ENCODE results near the gene MBNL2.
"Not testable (repeated sequence)": the region's sequence is repeated elsewhere in the genome, so short reads cannot be mapped to it uniquely, and the experiment has no call there.

The MBNL2 gene, protein sequence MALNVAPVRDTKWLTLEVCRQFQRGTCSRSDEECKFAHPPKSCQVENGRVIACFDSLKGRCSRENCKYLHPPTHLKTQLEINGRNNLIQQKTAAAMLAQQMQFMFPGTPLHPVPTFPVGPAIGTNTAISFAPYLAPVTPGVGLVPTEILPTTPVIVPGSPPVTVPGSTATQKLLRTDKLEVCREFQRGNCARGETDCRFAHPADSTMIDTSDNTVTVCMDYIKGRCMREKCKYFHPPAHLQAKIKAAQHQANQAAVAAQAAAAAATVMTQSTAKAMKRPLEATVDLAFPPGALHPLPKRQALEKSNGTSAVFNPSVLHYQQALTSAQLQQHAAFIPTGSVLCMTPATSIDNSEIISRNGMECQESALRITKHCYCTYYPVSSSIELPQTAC

DNA sequence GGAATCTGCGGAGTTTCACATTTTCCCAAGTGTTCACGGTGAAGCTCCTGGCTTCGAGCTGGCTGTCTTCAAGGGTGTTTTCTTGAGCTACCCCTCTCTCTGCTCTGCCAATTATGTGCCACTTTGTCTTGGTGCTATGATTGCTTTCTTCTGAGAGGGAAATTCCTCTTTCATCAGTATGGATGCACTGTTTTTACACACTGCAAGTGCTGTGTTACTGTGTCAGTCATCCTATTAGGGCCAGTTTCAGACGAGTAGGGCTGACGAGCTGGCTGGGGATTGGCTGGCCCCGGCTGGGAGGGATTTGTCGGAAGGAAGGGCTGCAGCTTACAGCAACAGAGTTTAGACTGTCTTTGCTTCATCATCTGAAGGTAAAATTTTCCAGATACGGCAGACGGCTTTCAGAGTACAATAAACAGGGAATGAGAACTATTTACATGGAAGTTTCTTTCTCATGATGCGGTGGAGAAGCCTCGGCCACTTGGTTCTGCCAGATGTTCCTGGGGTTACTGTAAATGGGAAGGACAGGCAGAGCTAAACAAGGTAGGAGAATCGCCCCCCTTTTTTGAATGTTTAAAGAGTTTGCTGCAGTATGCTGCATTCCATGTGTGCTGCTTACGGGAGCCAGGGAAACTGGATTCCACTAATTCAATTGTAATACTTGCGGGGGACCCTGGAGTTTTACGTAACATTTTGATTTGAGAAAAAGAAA is at the start of gene MBNL2:
Gene MBNL2 (plus strand): TSS at position 345 of the 712 bp plus-strand sequence. CDS start 53,903 bp downstream, outside the sequence.
- peak; percentile 75 to 77 for DNase-seq (ENCODE audit: low read depth in 2 of 2)

DNA sequence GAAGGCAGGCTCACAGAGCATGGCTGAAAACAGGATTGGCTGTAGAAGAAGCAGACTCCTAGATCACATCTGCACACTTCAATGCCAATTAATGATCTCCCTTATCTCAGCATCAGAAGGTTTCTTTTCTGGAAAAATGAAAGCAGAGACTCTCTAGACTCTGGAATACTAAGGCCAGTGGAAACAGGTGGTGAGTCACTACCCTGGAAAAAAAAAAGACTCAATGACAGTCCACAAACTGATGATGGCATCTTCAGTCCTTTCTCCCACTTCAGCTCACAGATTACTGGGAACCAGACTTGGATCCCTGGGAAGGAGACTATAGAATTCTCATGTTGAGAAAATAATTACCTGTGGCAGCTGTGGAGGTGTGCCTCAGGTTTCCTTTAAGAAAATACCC is 47.5 kb upstream of the MBNL2 start:
- DNase-seq (ENCODE audit: low read depth in 2 of 2) = no peak

DNA sequence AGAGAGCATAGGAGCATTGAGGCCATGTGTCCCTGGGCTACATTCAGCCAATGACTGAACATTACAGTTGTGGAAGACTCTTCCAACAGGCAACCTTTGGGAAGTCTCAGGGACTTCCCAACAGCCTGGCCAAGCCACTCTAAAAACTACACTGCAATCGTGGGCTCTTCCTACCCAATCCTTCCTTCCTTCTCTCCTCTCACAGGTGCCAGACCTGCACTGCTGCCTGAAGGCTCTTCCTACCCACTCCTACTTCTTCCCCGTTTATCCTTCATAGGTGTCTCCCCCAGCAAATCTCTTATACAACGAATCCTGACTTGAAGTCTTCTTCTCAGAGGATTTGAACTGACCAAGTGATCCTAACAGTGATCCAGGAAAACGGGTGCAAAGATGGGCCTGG is 47.1 kb upstream of the MBNL2 start:
- DNase-seq (ENCODE audit: low read depth in 2 of 2) = no peak

DNA sequence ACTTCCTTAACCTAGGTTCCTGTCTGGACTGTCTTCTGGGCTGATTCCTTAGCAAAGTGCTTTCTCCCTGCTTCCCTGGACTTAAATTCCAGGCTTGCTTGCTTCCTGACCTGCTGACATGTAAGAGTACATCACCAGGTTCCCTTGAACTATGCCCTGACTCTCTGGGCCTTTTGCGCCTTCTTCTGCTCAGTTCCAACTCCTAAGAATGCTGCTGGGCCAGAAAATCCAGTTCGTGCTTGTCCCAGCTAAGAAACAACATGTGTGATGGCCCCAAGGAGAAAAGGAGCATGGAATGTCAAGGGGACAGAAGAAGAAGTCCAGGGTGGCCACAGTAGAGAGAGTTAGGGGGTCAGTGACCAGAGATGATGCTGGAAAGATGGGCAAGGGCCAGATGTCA is 42.6 kb upstream of the MBNL2 start:
- DNase-seq (ENCODE audit: low read depth in 2 of 2) = no peak

DNA sequence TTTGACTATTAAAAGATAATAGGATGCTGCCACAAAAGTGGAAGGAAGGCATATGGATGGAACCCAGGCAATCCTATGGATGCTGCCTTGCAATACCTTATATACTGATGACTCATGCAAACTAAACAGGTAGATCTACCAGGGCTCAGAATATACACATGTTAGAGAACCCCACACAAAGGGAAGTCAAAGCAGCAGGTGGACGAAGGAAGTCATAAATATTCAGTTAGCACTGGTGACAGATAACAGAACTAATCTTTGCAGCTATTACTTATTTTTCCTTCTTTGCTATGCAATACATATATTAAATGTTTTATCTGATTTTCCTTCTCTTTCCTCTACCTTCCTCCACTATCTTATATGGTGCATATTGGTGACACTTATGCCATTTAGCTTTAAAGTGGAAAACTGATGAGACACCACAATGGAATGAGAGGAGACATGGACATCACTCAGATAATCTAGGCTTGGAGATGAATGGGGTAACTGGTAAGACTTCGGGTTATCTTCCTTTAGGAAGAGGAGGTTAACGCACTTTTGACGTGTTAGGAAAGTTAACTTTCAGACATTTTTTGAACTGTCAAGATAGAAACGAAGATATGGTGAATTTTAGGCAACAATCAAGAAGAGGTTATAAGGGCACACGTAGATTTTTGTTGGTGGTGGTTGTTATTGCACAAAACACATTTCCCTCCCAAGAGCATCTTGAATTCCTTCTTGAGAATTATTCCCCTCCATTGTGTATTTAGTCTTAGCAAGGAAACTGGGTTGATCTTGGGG is 39.8 kb upstream of the MBNL2 start:
- DNase-seq (ENCODE audit: low read depth in 2 of 2) = no peak

DNA sequence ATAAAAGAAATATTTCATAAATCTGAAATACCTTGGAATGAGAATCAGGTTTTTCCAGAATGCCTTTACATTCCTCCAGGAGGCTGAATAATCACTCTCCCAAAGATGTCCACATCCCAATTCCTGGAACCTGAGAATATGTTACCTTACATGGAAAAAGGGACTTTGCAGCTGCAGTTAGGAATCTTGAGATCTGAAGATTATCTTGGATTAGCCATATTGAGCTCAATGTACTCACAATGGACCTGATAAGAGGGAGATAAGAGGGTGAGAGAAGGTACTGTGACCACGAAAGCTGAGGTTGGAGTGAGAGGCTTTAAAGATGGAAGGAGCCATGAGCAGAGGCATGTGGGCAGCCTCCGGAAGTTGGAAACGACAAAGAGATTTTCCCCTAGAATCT is 36.8 kb upstream of the MBNL2 start:
- no peak for DNase-seq (ENCODE audit: low read depth in 2 of 2)

DNA sequence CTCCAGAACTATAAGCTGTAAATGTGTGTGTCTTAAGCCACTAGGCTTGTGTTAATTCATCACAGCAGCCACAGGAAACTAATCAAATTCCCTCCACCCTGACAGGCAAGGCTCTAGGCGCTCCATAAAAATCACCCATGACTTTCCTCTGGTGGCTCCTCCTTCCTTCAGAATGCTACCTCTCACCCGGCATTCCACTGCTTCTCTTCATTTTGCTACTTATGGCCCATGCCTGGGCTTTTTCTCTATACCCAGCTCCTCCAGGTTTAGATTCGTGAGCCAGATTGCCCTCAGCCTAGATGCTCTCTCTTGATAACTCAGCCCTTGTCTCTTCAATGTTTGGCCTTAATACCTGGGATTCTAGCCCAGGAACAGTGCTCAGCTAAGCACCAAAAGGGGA is 36.4 kb upstream of the MBNL2 start:
- no peak for DNase-seq (ENCODE audit: low read depth in 2 of 2)

DNA sequence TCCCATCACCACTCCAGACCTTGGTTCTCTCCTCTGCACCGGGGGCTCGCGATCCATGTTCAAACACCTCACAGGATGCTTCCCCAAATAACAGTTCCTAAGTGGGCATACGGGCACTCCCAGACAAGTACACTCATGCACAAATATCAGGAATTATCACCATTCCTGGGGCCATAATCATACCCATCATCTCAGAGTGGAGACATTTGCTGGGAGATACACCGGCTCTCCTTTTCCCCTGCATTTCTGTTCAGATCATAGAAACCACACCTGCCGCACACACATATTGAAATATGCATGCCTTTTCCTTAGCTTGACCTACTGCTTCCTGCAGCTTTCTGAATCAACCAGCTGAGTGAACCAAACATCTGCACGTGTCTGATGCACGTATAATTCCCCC is 33.9 kb upstream of the MBNL2 start:
- DNase-seq (ENCODE audit: low read depth in 2 of 2) = no peak

DNA sequence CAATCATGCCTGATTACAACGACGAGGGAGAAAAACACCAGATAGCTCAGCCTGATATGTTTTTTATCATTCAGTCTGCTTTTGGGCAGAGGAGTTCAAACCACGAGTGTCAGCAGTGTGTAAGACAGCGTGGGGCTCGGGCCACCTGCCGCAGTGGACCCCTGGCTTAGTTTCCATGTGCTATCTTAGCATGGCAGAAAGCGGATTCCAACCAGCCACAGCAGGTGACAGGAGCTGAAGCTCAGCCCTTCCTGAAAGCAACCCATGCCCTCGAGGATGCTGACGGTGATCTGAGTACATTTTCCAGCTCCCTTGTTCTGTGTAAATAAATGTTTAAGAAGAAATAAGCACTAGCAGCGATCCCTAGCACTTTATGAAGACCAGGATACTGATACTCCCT is 32.2 kb upstream of the MBNL2 start:
- DNase-seq (ENCODE audit: low read depth in 2 of 2) = no peak

DNA sequence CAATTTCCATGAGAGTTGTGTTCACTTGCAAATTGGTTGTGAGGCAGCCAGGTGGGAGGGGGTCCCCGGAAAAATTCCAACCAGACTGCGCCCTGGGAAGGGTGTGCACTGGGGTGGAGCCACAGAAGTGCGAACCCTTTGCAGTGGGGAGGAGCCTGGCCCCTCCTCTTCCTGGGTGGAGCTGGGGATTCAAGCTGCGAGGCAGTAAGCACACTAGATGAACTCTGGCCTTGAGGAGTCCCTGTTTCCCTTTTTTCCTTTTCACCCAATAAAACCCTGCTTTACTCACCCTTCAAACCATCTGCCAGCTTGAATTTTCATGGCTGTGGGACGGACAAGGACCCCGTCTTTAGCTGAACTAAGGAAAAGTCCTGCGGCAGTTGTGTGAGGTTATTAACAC is 31.0 kb upstream of the MBNL2 start:
- no peak for DNase-seq (ENCODE audit: low read depth in 2 of 2)

DNA sequence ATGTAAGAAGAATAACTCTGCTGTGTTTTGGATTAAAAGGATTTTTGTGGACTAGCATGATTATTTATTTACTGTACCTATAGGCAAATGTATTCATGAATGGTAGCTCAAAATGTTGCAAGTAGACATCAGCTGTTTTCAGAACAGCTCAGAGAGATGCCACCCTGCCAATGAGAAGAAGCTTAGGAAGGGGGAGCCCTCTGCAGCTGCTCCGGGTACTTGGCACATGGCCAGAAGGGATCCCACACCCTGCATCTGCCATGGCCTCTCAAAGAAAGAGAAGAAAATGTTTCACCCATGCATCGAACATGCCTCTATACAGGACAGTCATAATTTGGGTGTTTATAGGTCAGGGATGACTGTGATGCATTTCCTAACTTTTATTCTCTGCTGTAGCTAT is 30.5 kb upstream of the MBNL2 start:
- no peak for DNase-seq (ENCODE audit: low read depth in 2 of 2)

DNA sequence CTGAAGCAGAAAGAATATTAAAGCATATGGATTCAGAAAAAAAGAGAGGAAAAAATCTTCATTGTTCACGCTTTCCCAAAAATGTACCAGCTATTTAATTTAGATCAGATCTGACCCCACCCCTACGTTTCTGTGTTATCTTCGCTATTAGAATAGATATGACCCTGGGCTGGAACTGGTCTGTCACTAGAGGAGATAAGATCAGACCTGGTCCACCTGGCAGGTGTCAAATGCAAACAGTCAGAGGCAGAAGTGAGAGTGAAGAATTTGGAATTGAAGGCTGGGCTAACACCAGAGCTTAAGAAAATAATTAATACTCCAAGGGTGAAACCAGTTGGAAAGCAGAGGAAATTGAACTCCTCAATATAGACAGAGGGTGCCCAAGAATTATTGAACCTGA is 30.0 kb upstream of the MBNL2 start:
- no peak for DNase-seq (ENCODE audit: low read depth in 2 of 2)

DNA sequence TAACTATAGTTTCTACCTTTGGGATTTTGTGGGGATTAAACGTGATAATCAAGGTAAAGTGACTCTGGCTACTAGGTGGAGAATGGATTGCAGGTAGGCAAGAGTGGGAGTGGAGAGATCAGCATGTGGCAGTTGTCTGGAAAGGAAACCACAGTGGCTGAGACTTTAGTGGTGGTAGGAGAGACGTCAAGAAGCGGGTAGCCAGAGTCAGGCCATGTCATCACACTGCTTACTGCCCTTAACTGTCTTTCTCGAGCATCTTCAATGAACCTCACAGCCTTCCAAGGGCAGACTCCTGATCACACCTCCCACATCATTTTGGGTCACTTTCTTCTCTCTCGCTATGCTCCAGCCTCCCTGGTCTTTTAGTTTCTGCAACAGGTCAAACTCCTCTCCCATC is 28.6 kb upstream of the MBNL2 start:
- no peak for DNase-seq (ENCODE audit: low read depth in 2 of 2)

DNA sequence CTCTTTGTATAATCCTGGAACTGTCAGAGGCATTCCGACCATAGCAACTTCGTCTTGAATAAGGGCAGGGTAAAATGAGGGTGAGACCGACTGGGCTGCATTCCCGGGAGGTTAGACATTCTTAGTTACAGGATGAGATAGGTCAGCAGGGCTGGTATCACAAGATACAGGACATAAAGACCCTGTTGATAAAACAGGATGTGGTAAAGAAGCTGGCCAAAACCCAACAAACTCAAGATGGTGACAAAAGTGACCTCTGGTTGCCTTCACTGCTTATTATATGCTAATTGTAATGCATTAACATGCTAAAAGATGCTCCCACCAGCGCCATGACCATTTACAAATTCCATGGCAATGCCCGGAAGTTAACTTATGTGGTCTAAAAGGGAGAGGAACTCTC is 27.7 kb upstream of the MBNL2 start:
- DNase-seq (ENCODE audit: low read depth in 2 of 2) = no peak

DNA sequence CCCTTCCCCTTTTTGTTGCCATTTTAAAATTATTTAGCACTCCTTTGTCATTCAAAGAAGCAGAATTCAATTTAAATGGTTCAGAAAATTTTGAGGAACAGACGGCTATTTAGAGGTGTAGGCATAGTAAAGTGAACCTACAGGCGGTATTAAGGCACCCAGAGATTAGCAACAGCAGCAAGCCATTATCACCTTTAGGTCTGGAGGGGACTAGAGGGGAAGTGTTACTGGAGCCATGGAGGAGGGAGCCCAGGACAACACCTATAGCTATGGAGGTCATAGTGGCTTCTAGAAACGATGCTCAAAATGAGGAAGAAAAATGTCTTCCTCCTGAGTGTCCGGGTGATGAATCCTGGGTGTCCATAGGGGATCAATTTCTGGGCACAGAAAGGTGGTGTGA is 25.8 kb upstream of the MBNL2 start:
- no peak for DNase-seq (ENCODE audit: low read depth in 2 of 2)

DNA sequence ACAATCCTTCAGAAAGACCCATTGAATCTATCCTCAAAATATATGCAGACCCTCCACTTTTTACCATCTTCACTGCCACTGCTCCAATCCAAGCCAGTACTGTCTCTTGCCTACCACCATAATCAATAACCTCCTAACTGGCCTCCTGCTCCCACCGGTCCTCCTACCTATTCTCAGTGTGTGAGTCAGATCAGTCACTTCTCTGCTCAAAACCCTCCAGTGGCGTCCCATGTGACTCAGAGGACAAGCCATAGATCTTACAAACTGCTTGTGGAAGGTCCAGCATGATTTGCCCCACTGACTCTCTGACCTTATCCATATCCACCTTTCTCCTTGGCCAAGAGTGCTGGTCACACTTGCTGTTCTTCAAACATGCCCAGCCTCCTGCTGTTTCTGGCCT is 23.4 kb upstream of the MBNL2 start:
- no peak for DNase-seq (ENCODE audit: low read depth in 2 of 2)

DNA sequence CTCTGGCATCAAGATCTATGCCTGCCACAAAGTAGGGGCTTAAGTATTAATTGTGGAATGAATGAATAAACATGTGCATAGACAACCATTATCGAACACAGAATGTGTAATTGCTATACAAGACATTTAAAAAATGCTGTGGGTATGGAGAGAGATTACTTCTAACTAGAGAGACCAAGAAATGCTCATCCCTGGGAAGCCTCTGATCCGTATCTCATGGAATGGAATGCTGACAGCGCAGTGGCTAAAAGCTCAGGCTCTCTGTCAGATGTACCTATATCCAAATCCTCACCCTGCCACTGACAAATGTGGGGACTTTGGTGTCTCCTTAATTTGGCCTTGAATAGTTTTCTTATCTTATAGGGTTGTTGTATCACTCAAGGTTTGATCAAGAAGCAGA is 22.7 kb upstream of the MBNL2 start:
- DNase-seq (ENCODE audit: low read depth in 2 of 2) = no peak

DNA sequence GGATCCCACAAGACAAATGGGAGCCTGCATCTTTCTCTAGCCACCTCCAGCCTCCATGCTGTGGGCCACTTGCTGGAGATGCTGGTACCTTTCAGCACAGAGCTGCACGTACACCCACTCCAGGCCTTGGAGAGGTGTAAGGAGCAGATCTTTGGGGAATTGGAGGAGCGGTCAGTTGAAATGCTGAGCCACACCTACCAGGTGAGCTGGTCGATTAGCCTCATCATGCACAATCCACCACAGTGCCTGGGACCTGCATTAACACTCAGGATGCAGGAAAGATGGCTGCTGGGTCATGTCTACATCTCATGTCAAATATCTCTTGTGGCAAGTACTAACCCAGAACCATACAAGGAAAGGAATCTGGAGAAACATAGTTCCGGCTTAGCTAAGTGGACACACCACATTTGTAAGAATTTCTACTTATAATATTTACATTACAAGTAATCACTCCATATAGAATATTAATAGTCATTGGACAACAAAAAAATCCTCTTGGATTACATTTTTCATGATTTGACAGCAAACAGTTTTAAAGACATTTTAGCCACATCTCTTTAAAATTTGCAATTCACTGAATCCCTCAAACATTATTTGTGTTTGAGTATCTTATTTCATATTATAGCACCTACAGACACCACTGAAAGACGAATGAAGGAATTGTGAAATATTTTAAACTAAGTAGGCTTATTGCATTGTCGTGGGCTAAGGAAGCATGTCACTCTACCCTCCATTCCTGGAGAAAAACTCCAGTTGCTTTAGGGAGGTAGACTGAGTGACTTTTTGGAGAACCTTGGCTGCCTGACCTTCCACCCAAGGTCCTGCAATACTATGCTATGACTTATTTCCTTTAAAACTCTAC is 21.8 kb upstream of the MBNL2 start:
- DNase-seq (ENCODE audit: low read depth in 2 of 2) = no peak

DNA sequence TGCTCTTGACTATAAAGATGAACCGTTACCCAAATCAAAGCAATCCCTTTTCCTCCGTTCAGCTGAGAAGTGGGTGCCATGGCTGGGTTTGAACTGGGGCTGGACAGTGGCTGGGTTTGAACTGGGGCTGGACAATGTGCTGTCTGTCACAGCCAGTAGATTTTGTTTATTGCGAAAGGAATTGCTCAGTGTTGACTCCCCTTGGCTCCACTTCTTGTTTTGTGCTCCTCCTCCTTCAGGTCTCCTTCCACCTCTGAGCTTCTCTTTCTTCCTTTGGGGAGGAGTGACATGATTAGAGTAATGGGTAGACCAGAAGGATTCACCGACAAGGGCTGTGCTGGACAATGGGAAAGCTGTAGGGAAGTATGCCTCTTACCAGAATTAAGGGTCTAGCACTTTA is 19.4 kb upstream of the MBNL2 start:
- no peak for DNase-seq (ENCODE audit: low read depth in 2 of 2)

DNA sequence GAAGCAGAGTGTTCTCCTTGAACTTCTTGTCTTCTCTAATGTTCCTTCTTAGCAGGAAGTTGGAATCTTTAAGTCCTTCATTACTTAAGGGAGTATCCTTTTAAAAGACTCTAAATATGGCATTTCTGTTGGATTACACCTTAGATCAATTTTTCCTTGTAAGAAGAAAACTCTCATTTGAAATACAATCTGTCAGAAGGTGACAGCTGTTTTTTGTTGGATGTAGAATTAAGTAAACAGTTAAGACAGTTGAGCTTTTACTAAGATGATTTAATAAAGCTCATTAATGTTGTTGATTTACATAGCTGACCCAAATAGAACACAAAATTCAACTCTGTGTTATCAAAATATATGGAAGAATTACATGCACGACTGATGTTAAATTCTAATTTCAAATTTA is 16.7 kb upstream of the MBNL2 start:
- no peak for DNase-seq (ENCODE audit: low read depth in 2 of 2)

DNA sequence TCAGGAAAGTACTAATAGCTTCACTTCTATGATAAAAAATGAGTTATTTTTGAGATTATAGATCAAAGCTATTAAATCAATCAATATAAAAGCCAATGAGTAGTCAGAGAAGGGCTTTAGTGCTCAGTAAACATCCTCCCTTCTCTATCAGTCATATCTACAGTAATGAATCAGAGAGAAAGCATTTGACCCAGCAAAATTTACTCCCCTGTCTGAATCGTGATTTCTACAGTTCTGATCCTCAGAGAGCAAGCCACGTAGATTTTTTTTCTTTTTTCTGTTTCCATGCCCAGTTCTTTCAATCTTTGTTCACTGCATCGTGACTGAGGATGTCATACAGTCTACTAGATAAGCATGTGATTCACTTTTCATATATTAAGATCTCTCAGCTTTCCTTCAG is 16.2 kb upstream of the MBNL2 start:
- no peak for DNase-seq (ENCODE audit: low read depth in 2 of 2)

DNA sequence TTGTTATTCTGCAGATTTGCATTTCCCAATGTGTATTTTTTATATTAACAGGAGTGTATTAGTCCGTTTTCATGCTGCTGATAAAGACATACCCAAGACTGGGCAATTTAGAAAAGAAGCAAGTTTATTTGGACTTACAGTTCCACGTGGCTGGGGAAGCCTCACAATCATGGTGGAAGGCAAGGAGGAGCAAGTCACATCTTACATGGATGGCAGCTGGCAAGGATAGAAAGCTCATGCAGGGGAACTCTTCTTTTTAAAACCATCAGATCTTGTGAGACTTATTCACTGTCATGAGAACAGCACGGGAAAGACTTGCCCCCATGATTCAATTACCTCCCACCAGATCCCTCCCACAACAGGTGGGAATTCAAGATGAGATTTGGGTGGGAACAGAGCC is 14.9 kb upstream of the MBNL2 start:
- DNase-seq (ENCODE audit: low read depth in 2 of 2) = not testable (repeated sequence)
